GM12878 (cell line): ENCODE data around the gene TUBB. TPM values are rescaled to one million over a fixed set of nuclear protein-coding genes. Genes with fewer than 3 reads are reported as not detected.

Source experiments
- ASH2L ChIP-seq: fragments of 300-600, 200-600 bp; sonication (generic); IDR thresholded peaks from 2 replicates; pipeline ENCODE4 v1.6.1; 2017; ENCODE audit warnings: low read depth, mild to moderate bottlenecking, borderline replicate concordance
- CBFB ChIP-seq: IDR thresholded peaks from 2 replicates; pipeline ENCODE4 v1.6.1; 2016; ENCODE audit warnings: antibody characterized with exemption, low read depth
- CEBPB ChIP-seq, 2 experiments: fragments of 150-350 bp in 1 of 2; IDR thresholded peaks; 2 replicates each; pipeline ENCODE4 v1.6.1; 2012 to 2014; ENCODE audit warnings: low read depth in 2 of 2, low read length in 2 of 2, borderline replicate concordance in 1 of 2, inconsistent platforms in 1 of 2
- E2F8 ChIP-seq: fragments of 450-650 bp; IDR thresholded peaks from 2 replicates; pipeline ENCODE4 v1.6.1; 2018; ENCODE audit warnings: mild to moderate bottlenecking, low read depth, moderate library complexity; ENCODE audit not compliant: partially characterized antibody
- HDGF ChIP-seq: fragments of 450-650 bp; IDR thresholded peaks from 2 replicates; pipeline ENCODE4 v1.6.1; 2016; ENCODE audit warnings: antibody characterized with exemption
- KLF5 ChIP-seq: fragments of 450-650 bp; IDR thresholded peaks from 2 replicates; pipeline ENCODE4 v1.6.1; 2014; ENCODE audit warnings: mild to moderate bottlenecking; ENCODE audit not compliant: partially characterized antibody
- MEF2B ChIP-seq: fragments of 450-650 bp; IDR thresholded peaks from 2 replicates; pipeline ENCODE4 v1.6.1; 2018; ENCODE audit warnings: mild to moderate bottlenecking, moderate library complexity; ENCODE audit not compliant: partially characterized antibody, poor library complexity, severe bottlenecking
- MTA3 ChIP-seq: IDR thresholded peaks from 2 replicates; pipeline ENCODE4 v1.6.1; 2012; ENCODE audit warnings: low read length, inconsistent platforms, borderline replicate concordance
- NBN ChIP-seq: fragments of 450-650 bp; IDR thresholded peaks from 2 replicates; pipeline ENCODE4 v1.6.1; 2016
- NFIC ChIP-seq: IDR thresholded peaks from 2 replicates; pipeline ENCODE4 v1.6.1; 2012; ENCODE audit warnings: low read depth, mild to moderate bottlenecking, inconsistent platforms, low read length, moderate library complexity
- NFXL1 ChIP-seq: fragments of 450-650 bp; IDR thresholded peaks from 2 replicates; pipeline ENCODE4 v1.6.1; 2017; ENCODE audit warnings: antibody characterized with exemption, mild to moderate bottlenecking, borderline replicate concordance
- NR2F1 ChIP-seq: fragments of 450-650 bp; conservative IDR thresholded peaks from 2 replicates; pipeline ENCODE4 v1.6.1; 2017; ENCODE audit warnings: mild to moderate bottlenecking
- PAX8 ChIP-seq: fragments of 450-650 bp; IDR thresholded peaks from 2 replicates; pipeline ENCODE4 v1.6.1; 2017; ENCODE audit warnings: mild to moderate bottlenecking, moderate library complexity
- PBX3 ChIP-seq: IDR thresholded peaks from 2 replicates; pipeline ENCODE4 v1.6.1; 2011; ENCODE audit warnings: mild to moderate bottlenecking, low read depth, low read length, moderate library complexity; ENCODE audit not compliant: insufficient replicate concordance
- PRDM15 ChIP-seq: fragments of 450-650 bp; formaldehyde crosslinking; IDR thresholded peaks from 2 replicates; pipeline ENCODE4 v1.4.0; 2020; ENCODE audit warnings: mild to moderate bottlenecking, moderate library complexity
- RAD51 ChIP-seq: fragments of 450-650 bp; IDR thresholded peaks from 2 replicates; pipeline ENCODE4 v1.6.1; 2016; ENCODE audit warnings: moderate library complexity, mild to moderate bottlenecking, inconsistent platforms
- SMAD1 ChIP-seq: fragments of 450-650 bp; IDR thresholded peaks from 2 replicates; pipeline ENCODE4 v1.6.1; 2018; ENCODE audit warnings: mild to moderate bottlenecking, low read depth; ENCODE audit not compliant: partially characterized antibody
- SMC3 ChIP-seq: IDR thresholded peaks from 2 replicates; pipeline ENCODE4 v1.6.1; 2011; ENCODE audit warnings: low read length, improper control_type of control experiment, borderline replicate concordance
- STAT1 ChIP-seq: fragments of 450-650 bp; conservative IDR thresholded peaks from 2 replicates; pipeline ENCODE4 v1.6.1; 2014; ENCODE audit warnings: antibody characterized with exemption, mild to moderate bottlenecking
- TBL1XR1 ChIP-seq: IDR thresholded peaks from 2 replicates; pipeline ENCODE4 v1.6.1; 2012; ENCODE audit warnings: low read depth, low read length, improper control_type of control experiment
- YBX1 ChIP-seq: fragments of 450-650 bp; IDR thresholded peaks from 2 replicates; pipeline ENCODE4 v1.6.1; 2016; ENCODE audit warnings: antibody characterized with exemption
- ZBED1 ChIP-seq: IDR thresholded peaks from 2 replicates; pipeline ENCODE4 v1.6.1; 2016; ENCODE audit warnings: borderline replicate concordance
- ZSCAN29 ChIP-seq: fragments of 450-650 bp; IDR thresholded peaks from 2 replicates; pipeline ENCODE4 v1.6.1; 2017; ENCODE audit warnings: mild to moderate bottlenecking, moderate library complexity
- polyA plus RNA-seq, 11 experiments: library from polyadenylated mRNA; depleted of rRNA in 4 of 11; unstranded in 6 of 11; stranded (reverse) in 5 of 11; fragments of >200 nt; fragmentation: Nextera tagmentation in 4 of 11; fragmentation: Illumina TruSeq in 1 of 11; extraction: Ambion mirVana in 4 of 11; extraction: Trizol in 1 of 11; gene quantifications; 1 replicate in 1 of 11; 2 replicates in 10 of 11; pipeline versions ENCODE4 v1.2.1 to v1.2.3, GENCODE V29; 2011 to 2016; ENCODE audit warnings: inconsistent platforms in 2 of 11, missing spikeins in 2 of 11, low read depth in 1 of 11
- total RNA-seq, 4 experiments: library from RNA; depleted of rRNA in 3 of 4; stranded (reverse); fragments of >200 nt in 3 of 4; fragmentation: Illumina TruSeq in 1 of 4; extraction: Trizol in 1 of 4; gene quantifications; 2 replicates each; pipeline versions ENCODE4 v1.2.1 to v1.2.3, GENCODE V29; 2013 to 2021

Gene TUBB
- total and polyA plus RNA-seq, 10 of the 15 experiments (the other 5 are each of a cell fraction or from before 2014, with no cell fraction given): 1,039 to 3,052 (median 1,656) TPM

GRCh38 chr6:30742316-30743098 is 22.4 kb downstream of the TUBB start, which contains the start of gene FLOT1 (continued):
- TF ChIP-seq CBFB: peak; percentile 83
- no peak for TF ChIP-seq NBN
- peak; percentile 97 for TF ChIP-seq NR2F1
- no peak for TF ChIP-seq RAD51
- no peak for TF ChIP-seq HDGF
- TF ChIP-seq NFIC: 0 out of 2 replicates have a peak, but pooled peaks have one; percentile 1
- no peak for TF ChIP-seq PRDM15 (CRISPR knock-in tag)
- TF ChIP-seq KLF5: no peak
- TF ChIP-seq PAX8: no peak
- TF ChIP-seq SMC3: no peak
- no peak for TF ChIP-seq STAT1
- 0 out of 2 replicates have a peak, but pooled peaks have one; percentile 46 for TF ChIP-seq NFXL1
- no peak for TF ChIP-seq E2F8
- peak; percentile 49; the same call in 1 of the 2 replicates for TF ChIP-seq MTA3
- TF ChIP-seq SMAD1: no peak
- no peak for TF ChIP-seq ZSCAN29
- TF ChIP-seq TBL1XR1: peak; percentile 43
- TF ChIP-seq MEF2B: no peak
- TF ChIP-seq CEBPB (IDR thresholded peaks at IDR 0.05; ENCODE audit: borderline replicate concordance in 1 of 2, low read depth in 2 of 2, low read length in 2 of 2): peak in 1 of 2 experiments; percentile 68; a peak in 1 of 4 replicates
- TF ChIP-seq ASH2L: no peak
- TF ChIP-seq ZBED1: no peak
- TF ChIP-seq PBX3: peak; percentile 45
- no peak for TF ChIP-seq YBX1
